HepG2 (cell line): ENCODE results near the gene SERPINB6. TPM values are rescaled to one million over a fixed set of nuclear protein-coding genes. Genes with fewer than 3 reads are reported as not detected.

Experiments used
- DPF2 ChIP-seq: sonication (generic); formaldehyde crosslinking; IDR thresholded peaks from 2 replicates; pipeline ENCODE4 v1.4.0; 2020; ENCODE audit warnings: mild to moderate bottlenecking, low read depth, missing genetic modification reagents, borderline replicate concordance
- FOXA1 ChIP-seq, 2 experiments: fragments of 450-650 bp in 1 of 2; sonication (generic) in 1 of 2; formaldehyde crosslinking in 1 of 2; IDR thresholded peaks; 2 replicates each; pipeline versions ENCODE4 v1.4.0 to v1.6.1; 2016 to 2020; ENCODE audit warnings: missing genetic modification reagents in 1 of 2
- FOXA3 ChIP-seq: IDR thresholded peaks from 2 replicates; pipeline ENCODE4 v1.6.1; 2016; ENCODE audit warnings: missing genetic modification reagents, missing compliant biosample characterization
- FOXM1 ChIP-seq: sonication (generic); formaldehyde crosslinking; IDR thresholded peaks from 2 replicates; pipeline ENCODE4 v1.5.0; 2020; ENCODE audit warnings: missing genetic modification reagents
- HNRNPH1 ChIP-seq: fragments of 200-400 bp; formaldehyde crosslinking; optimal IDR thresholded peaks from 2 replicates; pipeline ENCODE3; 2017; ENCODE audit warnings: mild to moderate bottlenecking, low read depth, low read length
- ISX ChIP-seq: sonication (generic); formaldehyde crosslinking; conservative IDR thresholded peaks from 2 replicates; pipeline ENCODE4 v1.5.0; 2020; ENCODE audit warnings: missing genetic modification reagents
- MXI1 ChIP-seq: IDR thresholded peaks from 3 replicates; pipeline ENCODE4 v1.6.1; 2012; ENCODE audit warnings: low read depth, low read length, inconsistent platforms, borderline replicate concordance
- SALL1 ChIP-seq: sonication (generic); formaldehyde crosslinking; IDR thresholded peaks from 2 replicates; pipeline ENCODE4 v1.8.0; 2022; ENCODE audit warnings: mild to moderate bottlenecking, missing genetic modification reagents
- SMARCC2 ChIP-seq: fragments of 450-650 bp; IDR thresholded peaks from 2 replicates; pipeline ENCODE4 v1.6.1; 2017; ENCODE audit warnings: antibody characterized with exemption, mild to moderate bottlenecking
- SOX13 ChIP-seq, 3 experiments: fragments of 450-650 bp in 1 of 3; sonication (generic) in 1 of 3; formaldehyde crosslinking in 1 of 3; IDR thresholded peaks in 2 of 3; conservative IDR thresholded peaks in 1 of 3; 2 replicates each; pipeline versions ENCODE4 v1.5.0 to v1.6.1; 2016 to 2020; ENCODE audit warnings: antibody characterized with exemption in 1 of 3, mild to moderate bottlenecking in 1 of 3, missing compliant biosample characterization in 1 of 3, missing genetic modification reagents in 1 of 3, moderate library complexity in 1 of 3
- SOX6 ChIP-seq, 2 experiments: fragments of 450-650 bp in 1 of 2; sonication (generic) in 1 of 2; formaldehyde crosslinking in 1 of 2; IDR thresholded peaks; 2 replicates each; pipeline versions ENCODE4 v1.4.0 to v1.6.1; 2017 to 2020; ENCODE audit warnings: antibody characterized with exemption in 1 of 2, mild to moderate bottlenecking in 1 of 2, missing genetic modification reagents in 1 of 2
- TBL1XR1 ChIP-seq: fragments of 150-350 bp; IDR thresholded peaks from 2 replicates; pipeline ENCODE4 v1.6.1; 2014; ENCODE audit warnings: borderline replicate concordance, low read length; ENCODE audit not compliant: partially characterized antibody
- ZNF703 ChIP-seq: sonication (generic); formaldehyde crosslinking; IDR thresholded peaks from 2 replicates; pipeline ENCODE4 v1.5.1; 2020; ENCODE audit warnings: missing genetic modification reagents, mild to moderate bottlenecking, moderate library complexity, borderline replicate concordance
- polyA plus RNA-seq, 8 experiments: library from polyadenylated mRNA; depleted of rRNA in 3 of 8; stranded (reverse) in 7 of 8; unstranded in 1 of 8; fragments of >200 nt; fragmentation: Illumina TruSeq in 4 of 8; extraction: Trizol in 4 of 8; gene quantifications; 2 replicates each; pipeline versions ENCODE4 v1.2.1 to v1.2.3, GENCODE V29; 2011 to 2016; ENCODE audit warnings: low read depth in 4 of 8, missing spikeins in 1 of 8, mixed read lengths in 1 of 8; ENCODE audit not compliant: insufficient read depth in 1 of 8
- total RNA-seq, 5 experiments: library from RNA; depleted of rRNA; stranded (reverse); fragments of >200 nt; fragmentation: Illumina TruSeq; extraction: Trizol; gene quantifications; 2 replicates each; pipeline ENCODE4 v1.2.3, GENCODE V29; 2016; ENCODE audit warnings: low read depth in 1 of 5
- TF ChIP-seq, protein P1 (sequence below): sonication (generic); formaldehyde crosslinking; IDR thresholded peaks from 2 replicates; pipeline ENCODE4 v1.4.0; 2020; ENCODE audit warnings: missing genetic modification reagents
- TF ChIP-seq, protein P2 (sequence below): sonication (generic); IDR thresholded peaks from 2 replicates; pipeline ENCODE4 v1.6.1; 2016; ENCODE audit warnings: low read depth, borderline replicate concordance
- TF ChIP-seq, protein P3 (sequence below): fragments of 450-650 bp; IDR thresholded peaks from 2 replicates; pipeline ENCODE4 v1.6.1; 2017

Gene SERPINB6
- total and polyA plus RNA-seq, 2 of the 13 experiments (the other 11 are each of a cell fraction or from before 2014, with no cell fraction given) = 38.2 to 61.3 TPM

DNA sequence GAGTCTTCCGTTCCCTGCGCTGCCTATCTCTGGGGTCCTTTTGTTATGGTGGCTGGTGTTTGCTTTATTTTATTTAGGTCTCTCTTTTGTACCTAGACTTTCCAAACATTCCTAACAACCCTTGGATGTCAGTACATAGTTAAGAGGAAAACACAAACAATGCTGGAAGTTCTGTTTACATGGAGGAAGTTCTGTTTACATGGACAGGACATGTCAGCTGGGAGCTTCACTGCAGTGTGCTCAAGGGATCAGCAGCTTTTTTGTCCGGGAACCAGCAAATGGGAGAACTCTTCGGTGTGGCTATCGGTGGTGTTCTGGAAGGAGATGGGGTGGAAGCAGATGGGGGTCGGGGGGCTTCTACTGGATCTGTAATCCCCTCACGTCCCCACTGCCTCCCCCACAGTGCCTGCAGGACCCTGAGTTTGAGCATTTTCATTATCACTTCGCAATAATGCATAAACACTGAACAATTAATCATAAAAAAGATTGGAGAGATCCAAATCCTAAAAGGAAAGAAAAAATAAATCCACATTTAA, 2.7 kb downstream of the SERPINB6 start (continued):
- TF ChIP-seq, protein P1, sequence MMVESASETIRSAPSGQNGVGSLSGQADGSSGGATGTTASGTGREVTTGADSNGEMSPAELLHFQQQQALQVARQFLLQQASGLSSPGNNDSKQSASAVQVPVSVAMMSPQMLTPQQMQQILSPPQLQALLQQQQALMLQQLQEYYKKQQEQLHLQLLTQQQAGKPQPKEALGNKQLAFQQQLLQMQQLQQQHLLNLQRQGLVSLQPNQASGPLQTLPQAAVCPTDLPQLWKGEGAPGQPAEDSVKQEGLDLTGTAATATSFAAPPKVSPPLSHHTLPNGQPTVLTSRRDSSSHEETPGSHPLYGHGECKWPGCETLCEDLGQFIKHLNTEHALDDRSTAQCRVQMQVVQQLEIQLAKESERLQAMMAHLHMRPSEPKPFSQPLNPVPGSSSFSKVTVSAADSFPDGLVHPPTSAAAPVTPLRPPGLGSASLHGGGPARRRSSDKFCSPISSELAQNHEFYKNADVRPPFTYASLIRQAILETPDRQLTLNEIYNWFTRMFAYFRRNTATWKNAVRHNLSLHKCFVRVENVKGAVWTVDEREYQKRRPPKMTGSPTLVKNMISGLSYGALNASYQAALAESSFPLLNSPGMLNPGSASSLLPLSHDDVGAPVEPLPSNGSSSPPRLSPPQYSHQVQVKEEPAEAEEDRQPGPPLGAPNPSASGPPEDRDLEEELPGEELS (CRISPR knock-in tag) = peak; percentile 70
- TF ChIP-seq DPF2 (no peak), FOXA1 (IDR thresholded peaks at IDR 0.05) (no peak), FOXA1 (CRISPR knock-in tag; IDR thresholded peaks at IDR 0.05) (0 out of 2 replicates have a peak, but pooled peaks have one; percentile 13), ZNF703 (CRISPR knock-in tag) (no peak), SALL1 (peak; percentile 22; the same call in 1 of the 2 replicates), MXI1 (peak; percentile 27; the same call in 1 of the 3 replicates), FOXM1 (CRISPR knock-in tag) (no peak), SMARCC2 (no peak), HNRNPH1 (no peak), SOX6 (IDR thresholded peaks at IDR 0.05) (no peak), SOX6 (CRISPR knock-in tag; IDR thresholded peaks at IDR 0.05) (peak; percentile 48), ISX (no peak), SOX13 (IDR thresholded peaks at IDR 0.05) (no peak), SOX13 (CRISPR knock-in tag; conservative IDR thresholded peaks at IDR 0.05 in 1 of 2, IDR thresholded peaks at IDR 0.05 in 1 of 2) (peak in 1 of 2 experiments; percentile 44; a peak in 1 of 4 replicates), FOXA3 (CRISPR knock-in tag) (peak; percentile 61; the same call in 1 of the 2 replicates), TBL1XR1 (no peak)
- TF ChIP-seq, protein P2, sequence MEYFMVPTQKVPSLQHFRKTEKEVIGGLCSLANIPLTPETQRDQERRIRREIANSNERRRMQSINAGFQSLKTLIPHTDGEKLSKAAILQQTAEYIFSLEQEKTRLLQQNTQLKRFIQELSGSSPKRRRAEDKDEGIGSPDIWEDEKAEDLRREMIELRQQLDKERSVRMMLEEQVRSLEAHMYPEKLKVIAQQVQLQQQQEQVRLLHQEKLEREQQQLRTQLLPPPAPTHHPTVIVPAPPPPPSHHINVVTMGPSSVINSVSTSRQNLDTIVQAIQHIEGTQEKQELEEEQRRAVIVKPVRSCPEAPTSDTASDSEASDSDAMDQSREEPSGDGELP = peak; percentile 70; the same call in 1 of the 2 replicates
- TF ChIP-seq, protein P3, sequence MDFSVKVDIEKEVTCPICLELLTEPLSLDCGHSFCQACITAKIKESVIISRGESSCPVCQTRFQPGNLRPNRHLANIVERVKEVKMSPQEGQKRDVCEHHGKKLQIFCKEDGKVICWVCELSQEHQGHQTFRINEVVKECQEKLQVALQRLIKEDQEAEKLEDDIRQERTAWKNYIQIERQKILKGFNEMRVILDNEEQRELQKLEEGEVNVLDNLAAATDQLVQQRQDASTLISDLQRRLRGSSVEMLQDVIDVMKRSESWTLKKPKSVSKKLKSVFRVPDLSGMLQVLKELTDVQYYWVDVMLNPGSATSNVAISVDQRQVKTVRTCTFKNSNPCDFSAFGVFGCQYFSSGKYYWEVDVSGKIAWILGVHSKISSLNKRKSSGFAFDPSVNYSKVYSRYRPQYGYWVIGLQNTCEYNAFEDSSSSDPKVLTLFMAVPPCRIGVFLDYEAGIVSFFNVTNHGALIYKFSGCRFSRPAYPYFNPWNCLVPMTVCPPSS = no peak
